PC-3 (cell line): ENCODE results near the gene ZNF407. TPM values are rescaled to one million over a fixed set of nuclear protein-coding genes. Genes with fewer than 3 reads are reported as not detected.

ENCODE experiments used
- ATAC-seq: fragments of 200-7000 bp; cut with Tn5 transposase; 2 replicates; pipeline ENCODE4 v1.9.1; 2020; ENCODE audit warnings: mild to moderate bottlenecking, moderate library complexity
- BruUV-seq: library from RNA; stranded (reverse); fragments of 400-500 nt; replicated peaks from 2 replicates; lab custom pipeline; 2021; lab: Mats Ljungman, UMichigan
- CTCF ChIA-PET: fragments of 300-600 bp; sonication (Branson Sonifier 250); formaldehyde crosslinking; loops from one replicate; lab custom pipeline; 2022; ENCODE audit warnings: antibody characterized with exemption; lab: Charles Lee
- POLR2A ChIA-PET: fragments of 300-600 bp; sonication (Branson Sonifier 250); formaldehyde crosslinking; loops from one replicate; lab custom pipeline; 2022; ENCODE audit warnings: antibody characterized with exemption; ENCODE audit not compliant: unreplicated experiment; lab: Charles Lee
- DNase-seq: peaks from one replicate; pipeline ENCODE4 v3.0.0-alpha.2; 2015
- H2AFZ ChIP-seq: fragments of 300-600 bp; sonication (generic); 2 replicates; pipeline ENCODE4 v1.6.0; 2016; ENCODE audit warnings: antibody characterized with exemption, low read length
- H3F3A ChIP-seq: fragments of 300-600 bp; sonication (generic); one replicate; pipeline ENCODE4 v1.6.0; 2017; ENCODE audit warnings: antibody characterized with exemption, low read length, control low read depth, mild to moderate bottlenecking; ENCODE audit not compliant: unreplicated experiment
- H3K27ac ChIP-seq: fragments of 300-600 bp; sonication (generic); 2 replicates; pipeline ENCODE4 v1.5.1; 2016; ENCODE audit warnings: mild to moderate bottlenecking, low read length
- H3K27me3 ChIP-seq: fragments of 300-600 bp; sonication (generic); 2 replicates; pipeline ENCODE4 v1.6.1; 2016; ENCODE audit warnings: low read length, mixed read lengths
- H3K36me3 ChIP-seq: fragments of 300-600 bp; sonication (generic); 2 replicates; pipeline ENCODE4 v1.6.1; 2016; ENCODE audit warnings: low read depth, mixed run types, low read length, mixed read lengths
- H3K4me1 ChIP-seq: fragments of 300-600 bp; sonication (generic); 2 replicates; pipeline ENCODE4 v1.5.1; 2016; ENCODE audit warnings: low read length; ENCODE audit not compliant: insufficient read depth
- H3K4me2 ChIP-seq: fragments of 300-600 bp; sonication (generic); 2 replicates; pipeline ENCODE4 v1.6.0; 2016; ENCODE audit warnings: low read length
- H3K4me3 ChIP-seq: fragments of 300-600 bp; sonication (generic); 2 replicates; pipeline ENCODE4 v1.5.1; 2016; ENCODE audit warnings: mild to moderate bottlenecking, low read length, mixed read lengths
- H3K79me2 ChIP-seq: fragments of 300-600 bp; sonication (generic); 2 replicates; pipeline ENCODE4 v1.6.1; 2017; ENCODE audit warnings: low read length, mixed read lengths
- H3K9ac ChIP-seq: fragments of 300-600 bp; sonication (generic); 2 replicates; pipeline ENCODE4 v1.6.0; 2016; ENCODE audit warnings: mild to moderate bottlenecking, low read length
- H3K9me2 ChIP-seq: fragments of 300-600 bp; sonication (generic); replicated peaks from 2 replicates; pipeline ENCODE4 v1.6.1; 2016; ENCODE audit warnings: mixed run types, low read length, mixed read lengths
- H3K9me3 ChIP-seq: fragments of 300-600 bp; sonication (generic); 2 replicates; pipeline ENCODE4 v1.6.1; 2016; ENCODE audit warnings: low read length, mixed read lengths
- H4K20me1 ChIP-seq: fragments of 300-600 bp; sonication (generic); 2 replicates; pipeline ENCODE4 v1.6.1; 2016; ENCODE audit warnings: low read length, mixed read lengths
- CTCF ChIP-seq: fragments of 300-600 bp; sonication (generic); conservative IDR thresholded peaks from 2 replicates; pipeline ENCODE4 v1.5.1; 2017; ENCODE audit warnings: antibody characterized with exemption, low read depth, mild to moderate bottlenecking, low read length
- EZH2 ChIP-seq: fragments of 300-600 bp; sonication (generic); IDR thresholded peaks from one replicate; pipeline ENCODE4 v1.6.1; 2017; ENCODE audit warnings: antibody characterized with exemption, mild to moderate bottlenecking, low read length; ENCODE audit not compliant: unreplicated experiment
- EZH2phosphoT487 ChIP-seq: fragments of 300-600 bp; sonication (generic); IDR thresholded peaks from 2 replicates; pipeline ENCODE4 v1.6.1; 2018; ENCODE audit warnings: mild to moderate bottlenecking, antibody characterized with exemption, low read length, borderline replicate concordance
- intact Hi-C: fragments of 100-400 bp; cut with micrococcal nuclease; formaldehyde crosslinking; loops from 2 replicates; pipeline ENCODE4 v1.9.0; 2023
- total RNA-seq: library from RNA; depleted of rRNA; stranded (reverse); fragments of >200 nt; gene quantifications from 2 replicates; pipeline ENCODE4 v1.2.3, GENCODE V29; 2014

ZNF407 gene
- total RNA-seq, 1 experiment from 2014 or later = 9.3 TPM

- Histone ChIP-seq H3K79me2 (no peaks in the 10 kb centered on the region), H3K27me3 (no peaks in the 10 kb centered on the region), H3K9ac (no peak overlapping the region), H3K4me1 (peaks cover 10% of the 10 kb centered on the region), H4K20me1 (no peaks in the 10 kb centered on the region), H3K4me2 (no peak overlapping the region), H3K9me2 (no peaks in the 10 kb centered on the region), H3K27ac (no peak overlapping the region), H3K4me3 (no peak overlapping the region), H3F3A (no peaks in the 10 kb centered on the region), H2AFZ (no peak overlapping the region), H3K9me3 (no peaks in the 10 kb centered on the region), H3K36me3 (no peaks in the 10 kb centered on the region)
- ChIA-PET POLR2A (no interaction called here), CTCF (no interaction called here)
- BruUV-seq = no TSS peak
- intact Hi-C loops = no loop called here
- ATAC-seq (no peak), DNase-seq (no peak)
- TF ChIP-seq CTCF (no peak), EZH2phosphoT487 (no peak), EZH2 (no peak)
Measured at GRCh38 chr18:74799542-74799941, 201.9 kb downstream of the ZNF407 start.

GRCh38 chr18:74800098-74800497, 202.4 kb downstream of the ZNF407 start:
- DNase-seq (no peak), ATAC-seq (no peak)
- Histone ChIP-seq H3K9me3 (no peaks in the 10 kb centered on the region), H3K36me3 (no peaks in the 10 kb centered on the region), H3K27me3 (no peaks in the 10 kb centered on the region), H3K4me2 (no peak overlapping the region), H3K4me1 (peaks cover 12% of the 10 kb centered on the region), H2AFZ (no peak overlapping the region), H3F3A (no peaks in the 10 kb centered on the region), H3K9ac (no peak overlapping the region), H3K27ac (no peak overlapping the region), H3K4me3 (no peak overlapping the region), H3K9me2 (no peaks in the 10 kb centered on the region), H4K20me1 (no peaks in the 10 kb centered on the region), H3K79me2 (no peaks in the 10 kb centered on the region)
- TF ChIP-seq CTCF (no peak), EZH2phosphoT487 (no peak), EZH2 (no peak)
- no TSS peak for BruUV-seq
- intact Hi-C loops = no loop called here
- POLR2A ChIA-PET = no interaction called here
- CTCF ChIA-PET = no interaction called here

GRCh38 chr18:74803117-74803516, 205.4 kb downstream of the ZNF407 start:
- Histone ChIP-seq H3K9ac (no peak overlapping the region), H3K9me3 (no peaks in the 10 kb centered on the region), H3K27me3 (no peaks in the 10 kb centered on the region), H3K9me2 (no peaks in the 10 kb centered on the region), H2AFZ (no peak overlapping the region), H3K4me1 (peaks cover 26% of the 10 kb centered on the region), H3F3A (no peaks in the 10 kb centered on the region), H3K27ac (no peak overlapping the region), H3K36me3 (no peaks in the 10 kb centered on the region), H3K79me2 (no peaks in the 10 kb centered on the region), H3K4me2 (no peak overlapping the region), H3K4me3 (no peak overlapping the region), H4K20me1 (no peaks in the 10 kb centered on the region)
- BruUV-seq = no TSS peak
- no peak for DNase-seq
- intact Hi-C loops = no loop called here
- TF ChIP-seq CTCF (no peak), EZH2 (no peak), EZH2phosphoT487 (no peak)
- CTCF ChIA-PET = no interaction called here
- POLR2A ChIA-PET = no interaction called here
- ATAC-seq = no peak
